Neural progenitor cell (in vitro differentiated cells): ENCODE data around the gene RUNX3. TPM values are rescaled to one million over a fixed set of nuclear protein-coding genes. Genes with fewer than 3 reads are reported as not detected.

Source experiments
- DNase-seq: peaks from one replicate; pipeline ENCODE4 v3.0.0-alpha.2; 2016; ENCODE audit warnings: low spot score
- H2AFZ ChIP-seq: fragments of 200-600 bp; sonication (generic); replicated peaks from 2 replicates; pipeline ENCODE4 v1.6.1; 2016; ENCODE audit warnings: antibody characterized with exemption
- H3F3A ChIP-seq: fragments of 200-600 bp; sonication (generic); 2 replicates; pipeline ENCODE4 v1.6.1; 2016; ENCODE audit warnings: antibody characterized with exemption, low read depth
- H3K27ac ChIP-seq: fragments of 200-600 bp; sonication (generic); 2 replicates; pipeline ENCODE4 v1.5.1; 2016; ENCODE audit warnings: mild to moderate bottlenecking
- H3K27me3 ChIP-seq: fragments of 200-600 bp; sonication (generic); 2 replicates; pipeline ENCODE4 v1.6.1; 2016; ENCODE audit warnings: mild to moderate bottlenecking, moderate library complexity
- H3K36me3 ChIP-seq: fragments of 200-600 bp; sonication (generic); 2 replicates; pipeline ENCODE4 v1.5.1; 2016
- H3K4me1 ChIP-seq: fragments of 200-600 bp; sonication (generic); 2 replicates; pipeline ENCODE4 v1.6.1; 2016; ENCODE audit warnings: mixed run types
- H3K4me2 ChIP-seq: fragments of 200-600 bp; sonication (generic); 2 replicates; pipeline ENCODE4 v1.6.1; 2016
- H3K4me3 ChIP-seq: fragments of 200-600 bp; sonication (generic); 2 replicates; pipeline ENCODE4 v1.5.1; 2016
- H3K79me2 ChIP-seq: fragments of 200-600 bp; sonication (generic); 2 replicates; pipeline ENCODE4 v1.6.1; 2016; ENCODE audit warnings: low read depth
- H3K9ac ChIP-seq: fragments of 200-600 bp; sonication (generic); 2 replicates; pipeline ENCODE4 v1.6.1; 2016
- H3K9me3 ChIP-seq: fragments of 200-600 bp; sonication (generic); 2 replicates; pipeline ENCODE4 v1.5.1; 2016; ENCODE audit warnings: low read depth
- H4K20me1 ChIP-seq: fragments of 200-600 bp; sonication (generic); 2 replicates; pipeline ENCODE4 v1.6.1; 2016; ENCODE audit warnings: low read depth
- H3K27ac Mint-ChIP-seq: 3 replicates; pipeline ENCODE4 v1.8.0; 2021; ENCODE audit warnings: mixed read lengths
- H3K27me3 Mint-ChIP-seq: 2 replicates; pipeline ENCODE4 v1.8.0; 2022; ENCODE audit warnings: low read depth, mild to moderate bottlenecking, inconsistent platforms, moderate library complexity, mixed read lengths; ENCODE audit not compliant: insufficient read depth
- H3K36me3 Mint-ChIP-seq: 3 replicates; pipeline ENCODE4 v1.8.0; 2021; ENCODE audit warnings: mixed read lengths
- H3K4me1 Mint-ChIP-seq: 3 replicates; pipeline ENCODE4 v1.8.0; 2021; ENCODE audit warnings: mixed read lengths
- H3K4me3 Mint-ChIP-seq: 3 replicates; pipeline ENCODE4 v1.8.0; 2021; ENCODE audit warnings: mild to moderate bottlenecking, moderate library complexity, mixed read lengths
- H3K9me3 Mint-ChIP-seq: 3 replicates; pipeline ENCODE4 v1.8.0; 2020; ENCODE audit warnings: mixed read lengths
- EZH2 ChIP-seq: fragments of 200-600 bp; sonication (generic); IDR thresholded peaks from 2 replicates; pipeline ENCODE4 v1.6.1; 2017; ENCODE audit warnings: antibody characterized with exemption, mild to moderate bottlenecking, moderate library complexity
- EZH2phosphoT487 ChIP-seq: fragments of 200-600 bp; sonication (generic); IDR thresholded peaks from 2 replicates; pipeline ENCODE4 v1.6.1; 2017; ENCODE audit warnings: antibody characterized with exemption
- total RNA-seq: library from RNA; depleted of rRNA; stranded (reverse); fragments of >200 nt; gene quantifications from 2 replicates; pipeline ENCODE4 v1.2.3, GENCODE V29; 2015; ENCODE audit warnings: low replicate concordance
- TF ChIP-seq, protein P1 (sequence below): fragments of 200-600 bp; sonication (generic); IDR thresholded peaks from 2 replicates; pipeline ENCODE4 v1.5.1; 2017; ENCODE audit warnings: antibody characterized with exemption, mild to moderate bottlenecking

The RUNX3 gene
- total RNA-seq, 1 donor from 2014 or later = not detected

DNA sequence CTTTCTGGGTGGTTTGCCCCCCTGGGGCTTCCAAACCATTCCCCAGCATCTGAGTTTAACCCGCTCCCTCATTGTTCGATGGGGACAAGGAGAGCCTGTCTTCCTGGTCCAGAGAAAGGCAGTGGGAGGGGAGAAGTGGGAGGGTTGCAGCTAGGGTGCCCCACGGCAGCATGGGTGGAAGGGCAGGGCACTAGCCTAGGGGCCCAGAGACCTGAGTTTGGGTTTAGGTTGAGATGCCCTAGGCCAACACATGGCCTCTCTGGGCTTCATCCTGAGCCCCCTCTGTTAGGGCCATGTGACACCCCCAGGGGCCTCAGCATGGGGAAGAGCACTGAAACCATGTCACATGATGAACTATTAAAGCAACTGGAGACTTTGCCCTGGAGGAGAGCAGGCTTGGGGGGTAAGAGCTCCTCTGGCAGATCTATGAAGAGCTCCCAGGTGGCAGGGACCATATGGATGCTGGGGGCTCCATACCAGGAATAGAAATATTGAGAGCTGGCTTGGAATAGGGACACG, 9.7 kb upstream of the RUNX3 start:
- no peaks in the 10 kb centered on the region for H4K20me1 ChIP-seq
- Mint-ChIP-seq H3K27me3 (peaks cover 14% of the 10 kb centered on the region), H3K4me1 (peaks cover 3% of the 10 kb centered on the region), H3K36me3 (no peaks in the 10 kb centered on the region), H3K9me3 (no peaks in the 10 kb centered on the region), H3K4me3 (no peak overlapping the region), H3K27ac (no peak overlapping the region)
- H2AFZ ChIP-seq = no peak overlapping the region
- H3K9ac ChIP-seq = no peak overlapping the region
- TF ChIP-seq EZH2phosphoT487 = no peak
- TF ChIP-seq, protein P1, sequence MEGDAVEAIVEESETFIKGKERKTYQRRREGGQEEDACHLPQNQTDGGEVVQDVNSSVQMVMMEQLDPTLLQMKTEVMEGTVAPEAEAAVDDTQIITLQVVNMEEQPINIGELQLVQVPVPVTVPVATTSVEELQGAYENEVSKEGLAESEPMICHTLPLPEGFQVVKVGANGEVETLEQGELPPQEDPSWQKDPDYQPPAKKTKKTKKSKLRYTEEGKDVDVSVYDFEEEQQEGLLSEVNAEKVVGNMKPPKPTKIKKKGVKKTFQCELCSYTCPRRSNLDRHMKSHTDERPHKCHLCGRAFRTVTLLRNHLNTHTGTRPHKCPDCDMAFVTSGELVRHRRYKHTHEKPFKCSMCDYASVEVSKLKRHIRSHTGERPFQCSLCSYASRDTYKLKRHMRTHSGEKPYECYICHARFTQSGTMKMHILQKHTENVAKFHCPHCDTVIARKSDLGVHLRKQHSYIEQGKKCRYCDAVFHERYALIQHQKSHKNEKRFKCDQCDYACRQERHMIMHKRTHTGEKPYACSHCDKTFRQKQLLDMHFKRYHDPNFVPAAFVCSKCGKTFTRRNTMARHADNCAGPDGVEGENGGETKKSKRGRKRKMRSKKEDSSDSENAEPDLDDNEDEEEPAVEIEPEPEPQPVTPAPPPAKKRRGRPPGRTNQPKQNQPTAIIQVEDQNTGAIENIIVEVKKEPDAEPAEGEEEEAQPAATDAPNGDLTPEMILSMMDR = no peak
- no peak for TF ChIP-seq EZH2
- DNase-seq = no peak
- no peaks in the 10 kb centered on the region for H3F3A ChIP-seq
- no peak overlapping the region for H3K4me3 ChIP-seq
- H3K27me3 ChIP-seq = peaks cover 11% of the 10 kb centered on the region
- no peaks in the 10 kb centered on the region for H3K9me3 ChIP-seq
- H3K27ac ChIP-seq = no peak overlapping the region
- H3K4me2 ChIP-seq = no peak overlapping the region
- no peaks in the 10 kb centered on the region for H3K4me1 ChIP-seq
- no peaks in the 10 kb centered on the region for H3K79me2 ChIP-seq
- no peaks in the 10 kb centered on the region for H3K36me3 ChIP-seq

DNA sequence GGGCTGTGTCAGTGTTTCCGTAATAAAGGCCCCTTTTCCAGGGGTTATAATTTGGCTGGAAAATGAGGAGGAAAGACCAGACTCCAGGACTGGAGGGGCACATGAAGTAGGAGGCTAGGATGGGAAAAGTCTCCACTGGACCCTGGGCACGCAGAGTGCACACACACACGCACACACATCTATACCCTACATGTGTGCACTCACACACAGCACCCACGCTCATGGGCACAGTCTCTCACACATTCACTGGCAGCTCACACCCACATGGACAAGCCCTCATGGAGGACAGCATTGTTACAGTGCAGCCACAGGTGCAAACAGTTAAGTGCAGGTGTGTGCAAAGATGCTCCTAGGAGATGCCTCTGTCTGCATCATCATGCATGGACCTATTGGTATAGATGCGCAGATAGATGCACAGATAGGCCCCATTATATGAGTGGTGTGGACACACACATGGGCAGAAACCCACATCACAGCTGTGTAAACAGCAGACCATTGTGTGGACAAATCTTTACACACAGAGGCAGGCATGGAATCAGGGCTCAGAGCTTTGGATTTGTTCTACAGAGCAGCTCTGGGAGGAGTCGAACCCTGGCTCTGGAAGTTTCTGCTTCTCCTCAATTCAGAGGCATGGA, 9.1 kb upstream of the RUNX3 start:
- H3K4me3 Mint-ChIP-seq = no peak overlapping the region
- Histone ChIP-seq H3K4me2 (no peak overlapping the region), H4K20me1 (no peaks in the 10 kb centered on the region), H3K27ac (no peak overlapping the region), H3K9me3 (no peaks in the 10 kb centered on the region), H3K9ac (no peak overlapping the region), H3F3A (no peaks in the 10 kb centered on the region), H3K79me2 (no peaks in the 10 kb centered on the region), H3K27me3 (peaks cover 16% of the 10 kb centered on the region), H3K4me1 (peaks cover 3% of the 10 kb centered on the region), H2AFZ (no peak overlapping the region), H3K36me3 (no peaks in the 10 kb centered on the region), H3K4me3 (no peak overlapping the region)
- DNase-seq = no peak
- H3K9me3 Mint-ChIP-seq = no peaks in the 10 kb centered on the region
- no peaks in the 10 kb centered on the region for H3K36me3 Mint-ChIP-seq
- H3K4me1 Mint-ChIP-seq = peaks cover 5% of the 10 kb centered on the region
- H3K27ac Mint-ChIP-seq = no peak overlapping the region
- TF ChIP-seq EZH2phosphoT487 (no peak), EZH2 (no peak)
- TF ChIP-seq, protein P1 = no peak
- H3K27me3 Mint-ChIP-seq = peaks cover 19% of the 10 kb centered on the region

GRCh38 chr1:24938276-24938675, 8.2 kb upstream of the RUNX3 start:
- H3K27ac Mint-ChIP-seq = no peak overlapping the region

More at GRCh38 chr1:24938276-24938675, 8.2 kb upstream of the RUNX3 start:
- Mint-ChIP-seq H3K27me3 (peaks cover 28% of the 10 kb centered on the region), H3K4me3 (no peak overlapping the region), H3K9me3 (no peaks in the 10 kb centered on the region), H3K36me3 (no peaks in the 10 kb centered on the region), H3K4me1 (peaks cover 9% of the 10 kb centered on the region)
- Histone ChIP-seq H3F3A (no peaks in the 10 kb centered on the region), H3K4me3 (no peak overlapping the region), H3K27me3 (peaks cover 25% of the 10 kb centered on the region), H4K20me1 (no peaks in the 10 kb centered on the region), H3K79me2 (no peaks in the 10 kb centered on the region), H3K4me1 (peaks cover 9% of the 10 kb centered on the region), H3K4me2 (no peak overlapping the region), H3K9ac (no peak overlapping the region), H3K36me3 (no peaks in the 10 kb centered on the region), H3K9me3 (no peaks in the 10 kb centered on the region), H2AFZ (no peak overlapping the region), H3K27ac (no peak overlapping the region)
- TF ChIP-seq, protein P1 = no peak
- TF ChIP-seq EZH2phosphoT487 = no peak
- TF ChIP-seq EZH2 = no peak
- no peak for DNase-seq
